ENCODE measurements around the gene MAML3. TPM values are rescaled to one million over a fixed set of nuclear protein-coding genes. Genes with fewer than 3 reads are reported as not detected.

The MAML3 gene
- total RNA-seq, 1 donor from 2014 or later, result 7.3 TPM

DNA sequence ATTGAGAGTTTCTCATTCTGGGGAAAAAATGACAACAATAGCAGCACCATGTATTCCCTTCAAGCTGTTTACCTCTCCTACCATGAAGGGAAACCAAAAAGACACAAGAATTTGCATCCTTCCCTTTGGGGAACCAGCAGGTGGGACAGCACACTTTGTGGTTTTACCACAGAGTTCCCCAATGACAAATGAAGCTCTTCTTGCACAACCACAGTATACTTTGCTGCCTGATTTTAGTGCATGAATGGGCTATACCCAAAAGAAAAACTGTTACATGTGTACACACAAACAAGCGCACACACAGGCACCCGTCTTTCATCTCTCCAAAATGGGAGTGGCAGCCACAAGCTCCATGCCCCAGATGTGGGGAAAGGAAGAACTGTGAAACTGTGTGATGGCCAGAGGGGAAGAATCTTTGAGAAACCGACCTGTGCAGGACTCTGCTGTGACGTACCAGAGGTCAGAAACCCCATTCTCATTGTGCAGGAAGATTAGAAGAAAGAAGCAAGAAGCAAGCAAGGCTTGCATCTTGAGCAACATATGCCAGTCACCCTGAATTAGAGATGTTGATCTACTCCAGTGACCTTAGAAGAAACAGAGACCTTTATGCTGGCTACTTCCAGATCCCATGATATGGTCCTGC lies 2.7 kb upstream of the MAML3 start:
- DNase-seq (ENCODE audit: low spot score), result no peak

DNA sequence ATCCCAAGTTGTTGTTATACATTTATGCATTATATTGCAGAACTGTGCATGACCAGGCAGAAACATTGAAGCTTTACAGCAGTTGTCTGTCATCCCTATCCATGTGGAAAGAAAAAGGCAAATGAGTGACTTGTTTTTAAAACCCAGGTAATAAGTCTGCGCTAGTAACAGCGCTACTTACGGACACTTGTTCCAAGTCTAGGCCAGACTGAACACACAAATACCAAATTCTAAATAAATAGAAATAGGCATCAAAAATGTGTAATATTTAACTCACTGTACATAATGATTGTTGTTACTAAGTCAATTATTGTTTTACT lies 548 bp upstream of the MAML3 start:
- no peak for DNase-seq (ENCODE audit: low spot score)

DNA sequence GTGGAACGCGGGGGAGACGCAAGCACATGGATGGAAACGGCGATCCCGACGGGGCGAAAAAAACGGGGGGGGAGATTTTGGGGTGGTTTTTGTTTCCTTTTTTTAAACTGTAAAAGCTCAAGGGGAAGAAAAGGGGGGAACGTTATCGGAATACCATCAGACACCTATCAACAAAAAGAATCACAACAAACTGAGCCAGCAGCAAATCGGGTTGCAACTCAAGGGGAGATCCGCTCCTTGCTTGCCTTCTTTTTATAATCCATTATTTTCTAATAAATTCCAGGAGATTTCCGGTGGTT lies 616 bp downstream of the MAML3 start:
- DNase-seq (ENCODE audit: low spot score), result no peak

DNA sequence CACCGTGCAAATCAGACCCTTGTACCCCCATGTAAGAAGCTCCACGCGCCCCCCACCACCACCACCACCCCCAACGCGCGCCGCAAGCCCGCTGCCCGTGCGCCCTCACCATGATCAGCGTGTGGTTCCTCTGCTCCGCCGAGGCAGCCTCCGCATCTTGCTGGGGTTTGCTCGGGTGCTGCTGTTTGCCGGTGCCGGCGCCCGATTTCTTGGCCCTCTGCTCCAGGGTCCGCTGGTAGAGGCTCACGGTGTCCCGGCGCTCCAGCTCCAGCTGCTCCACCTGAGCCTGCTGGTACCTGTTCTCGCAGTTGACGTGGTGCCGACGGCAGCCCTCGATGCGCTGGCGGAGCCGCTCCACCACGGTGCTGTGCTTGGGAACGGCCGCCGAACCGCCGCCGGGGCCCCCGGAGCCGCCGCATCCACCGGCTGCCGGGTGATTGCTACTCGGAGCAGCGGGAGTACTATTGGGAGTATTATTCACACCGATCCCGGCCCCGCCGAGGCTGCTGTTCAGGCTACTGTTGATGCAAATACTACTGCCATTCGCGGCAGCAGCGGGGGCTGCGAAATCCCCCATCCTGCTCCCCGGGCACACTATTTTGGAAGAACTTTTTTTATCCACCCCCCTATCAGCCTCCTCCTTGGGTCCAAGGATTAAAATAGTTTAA lies 1.1 kb downstream of the MAML3 start:
- peak; percentile 90 for DNase-seq (ENCODE audit: low spot score)

DNA sequence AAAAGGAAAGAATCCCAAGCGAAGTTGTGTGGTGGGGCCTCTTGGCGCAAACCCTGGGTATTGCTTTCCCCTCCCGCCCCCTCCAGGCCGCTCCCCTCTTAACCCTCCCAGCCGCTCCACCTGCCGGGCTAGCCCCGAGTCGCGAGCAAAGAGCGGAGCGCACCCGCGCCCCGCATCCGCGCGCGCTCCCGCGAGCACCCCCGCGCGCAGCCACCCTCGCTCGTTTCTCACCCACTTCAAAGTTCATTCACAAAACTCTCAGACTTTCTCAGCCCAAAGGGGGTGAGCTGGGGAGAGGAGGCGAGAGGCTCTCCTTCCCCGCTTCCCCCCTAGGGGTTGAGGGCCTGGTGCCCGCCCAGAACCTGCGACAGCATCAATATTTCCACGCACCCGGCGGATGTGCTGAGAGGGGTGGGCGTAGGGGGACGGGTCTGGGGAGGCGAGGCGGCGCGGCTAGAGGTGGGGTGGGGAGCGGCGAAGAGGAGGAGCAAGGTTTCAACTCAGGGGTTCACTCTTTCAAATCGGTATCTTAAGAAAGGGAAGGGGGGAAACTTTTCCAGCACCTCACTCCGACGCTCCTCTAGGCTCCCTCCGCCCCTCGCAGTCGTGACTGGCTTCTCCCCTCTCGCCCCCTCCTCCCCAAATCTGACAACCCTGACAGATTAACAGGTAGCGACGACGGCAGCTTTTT lies 1.8 kb downstream of the MAML3 start:
- peak; percentile 91 for DNase-seq (ENCODE audit: low spot score)

DNA sequence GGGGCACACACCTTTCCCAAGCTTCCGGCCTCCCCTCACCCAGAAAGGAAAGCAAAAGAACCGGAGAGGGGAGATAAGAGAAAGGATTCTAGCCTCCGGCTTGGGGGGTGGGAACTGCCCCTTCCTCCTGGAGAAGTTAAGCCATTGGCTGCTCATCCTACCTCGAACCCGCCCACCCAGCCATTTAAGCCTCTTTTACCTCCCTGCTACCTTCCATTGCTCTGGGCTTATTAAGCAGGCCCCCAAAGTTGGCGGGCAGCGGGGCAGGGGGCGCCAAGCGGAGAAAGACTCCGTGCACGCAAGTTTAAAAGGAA lies 2.3 kb downstream of the MAML3 start:
- no peak for DNase-seq (ENCODE audit: low spot score)

DNA sequence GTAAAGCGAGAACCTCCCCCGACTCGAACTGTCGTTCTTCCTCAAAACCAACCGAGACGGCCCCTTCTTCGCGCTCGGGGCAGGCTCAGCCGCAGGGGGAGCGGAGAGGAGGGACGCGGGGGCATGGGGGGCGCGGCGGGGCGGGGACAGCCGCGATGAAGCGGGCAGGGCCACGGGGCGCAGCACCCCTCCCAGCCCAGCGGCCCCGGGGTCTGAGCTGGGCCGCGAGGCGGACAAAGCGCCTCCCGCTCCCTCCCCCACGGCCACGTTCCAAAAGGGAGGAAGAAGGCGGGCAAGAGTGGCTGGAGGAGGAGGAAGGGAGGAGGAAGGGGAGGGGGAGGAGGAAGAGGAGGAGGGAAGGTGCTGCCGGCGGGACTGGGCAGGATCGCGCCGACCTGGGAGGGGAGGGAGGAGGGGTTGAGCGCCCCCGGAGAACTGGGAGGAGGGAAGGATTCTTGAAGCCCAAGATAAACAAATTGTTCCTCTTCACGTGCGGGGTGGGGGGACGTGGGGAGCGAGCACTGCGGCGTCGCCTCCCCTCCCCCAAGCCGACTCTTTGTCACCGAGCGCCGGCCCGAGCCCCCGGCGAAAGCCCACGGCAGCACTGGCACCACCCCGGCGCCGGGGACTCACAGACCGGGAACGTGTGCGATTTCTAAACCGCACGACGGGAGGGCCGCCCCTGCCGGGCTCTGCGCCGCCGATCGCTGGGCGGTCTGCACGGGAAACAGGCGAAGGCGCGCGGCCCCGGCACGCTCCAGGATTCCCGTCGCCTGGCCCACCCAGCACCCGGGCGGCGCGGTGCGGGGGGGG lies 2.9 kb downstream of the MAML3 start:
- DNase-seq (ENCODE audit: low spot score), result peak; percentile 93

DNA sequence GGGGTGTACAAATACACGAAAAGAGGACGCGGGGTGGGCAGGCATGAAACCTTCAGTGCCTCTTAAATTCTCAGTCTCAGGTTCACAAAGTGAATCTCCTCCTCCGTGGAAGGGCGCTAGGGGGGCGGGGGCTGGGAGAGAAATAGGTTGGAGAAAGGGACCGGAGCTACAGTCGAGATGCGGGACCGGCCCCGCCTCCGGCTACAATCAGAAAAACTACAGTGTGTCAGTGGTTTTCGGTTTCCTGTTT lies 3.4 kb downstream of the MAML3 start:
- DNase-seq (ENCODE audit: low spot score), result no peak

DNA sequence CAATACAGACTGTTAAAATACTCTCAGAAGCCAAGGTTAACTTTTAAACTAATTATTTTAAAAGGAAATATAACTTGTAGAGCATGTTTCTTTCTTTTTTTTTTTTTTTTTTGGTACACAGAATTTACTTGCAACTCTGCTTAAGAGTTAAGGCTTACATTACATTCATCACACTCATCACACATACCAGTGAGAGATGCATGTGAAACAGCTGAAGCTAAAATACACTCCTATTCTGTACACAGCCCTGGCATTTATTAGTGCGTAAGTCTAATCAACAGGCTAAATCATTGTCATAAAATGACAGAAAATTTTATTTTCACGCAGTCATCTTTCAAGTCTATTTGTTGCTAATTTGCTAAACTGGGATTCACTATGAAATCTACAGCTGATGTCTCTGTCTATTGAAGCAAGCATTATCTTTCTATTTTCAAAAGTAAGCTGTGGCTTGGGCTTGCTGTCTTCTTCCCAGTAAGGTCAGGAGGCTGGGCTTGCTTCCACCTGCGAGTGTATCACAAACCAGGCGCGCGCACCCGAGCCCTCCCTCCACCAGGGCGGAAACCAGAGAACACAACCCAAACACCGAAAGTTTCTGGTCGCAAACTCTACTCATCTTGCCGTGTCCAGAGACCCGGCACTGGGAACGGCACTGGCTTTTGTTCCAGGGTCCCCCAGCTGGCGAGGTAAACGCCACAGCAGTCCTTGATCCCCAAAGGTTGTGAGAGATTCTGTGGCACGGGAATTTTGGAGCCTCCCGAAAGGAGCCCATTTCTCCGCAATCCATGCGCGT lies 3.9 kb downstream of the MAML3 start:
- DNase-seq (ENCODE audit: low spot score), result no peak

DNA sequence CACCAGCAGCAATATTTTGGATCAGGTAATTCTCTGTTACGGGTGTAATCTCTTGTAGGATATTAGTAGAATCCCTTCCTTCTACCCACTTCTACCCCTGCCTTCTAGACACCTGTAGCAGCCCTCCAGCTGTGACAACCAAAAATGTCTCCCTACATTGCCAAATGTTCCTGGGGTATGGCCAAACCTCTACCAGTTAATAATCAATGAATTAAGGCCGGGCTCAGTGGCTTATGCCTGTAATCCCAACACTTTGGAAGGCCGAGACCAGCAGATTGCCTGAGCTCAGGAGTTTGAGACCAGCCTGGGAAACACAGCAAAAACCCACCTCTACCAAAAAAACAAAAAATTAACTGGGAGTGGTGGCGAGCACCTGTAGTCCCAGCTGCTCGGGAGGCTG lies 9.9 kb downstream of the MAML3 start:
- DNase-seq (ENCODE audit: low spot score), result no peak

DNA sequence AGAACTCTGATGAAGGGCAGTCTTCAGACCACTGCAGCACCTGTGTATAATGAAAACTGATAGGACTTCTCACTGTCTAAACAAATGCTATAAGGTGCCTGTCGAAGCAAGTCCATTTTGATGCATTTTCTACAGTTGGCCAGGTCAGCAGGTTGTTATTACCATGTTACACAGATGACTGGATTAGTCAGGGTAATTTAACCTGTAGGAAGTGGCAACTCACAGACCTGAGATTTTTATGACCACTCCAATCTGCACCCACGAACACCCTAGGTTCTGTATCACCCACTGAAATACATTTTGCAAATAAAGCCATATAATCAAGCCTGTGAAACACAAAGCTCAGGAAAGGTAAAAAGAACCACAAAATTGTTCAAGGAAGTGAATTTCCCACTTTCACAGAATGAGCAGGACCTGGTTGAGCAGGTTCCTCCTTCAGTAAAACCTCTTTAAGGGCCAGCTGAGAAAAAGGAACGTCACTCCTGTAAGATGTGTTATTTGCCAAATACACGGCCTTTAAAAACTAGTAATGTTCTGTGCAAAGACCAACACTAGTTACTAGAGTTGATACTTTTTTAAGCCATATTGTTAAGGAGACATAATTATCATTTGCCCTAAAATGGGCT lies 12.7 kb downstream of the MAML3 start:
- no peak for DNase-seq (ENCODE audit: low spot score)

DNA sequence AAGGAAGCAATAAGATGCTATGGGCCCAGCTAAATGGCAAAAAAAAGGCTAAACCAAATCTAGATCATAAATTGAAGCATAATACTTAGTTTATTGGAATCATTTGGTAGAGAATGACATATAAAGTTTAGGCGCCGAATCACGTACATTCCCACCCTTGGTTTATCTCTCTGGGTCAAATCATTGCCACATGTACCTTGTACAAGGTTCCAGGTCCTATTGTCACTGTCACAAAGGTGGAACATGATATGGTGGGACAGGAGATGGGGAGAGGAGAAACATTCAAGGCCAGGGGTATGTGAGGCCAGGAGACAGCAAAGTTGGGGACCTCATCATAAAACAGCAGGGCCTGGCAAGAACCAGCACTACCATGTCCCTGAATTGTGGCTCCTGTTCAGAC lies 13.4 kb downstream of the MAML3 start:
- no peak for DNase-seq (ENCODE audit: low spot score)

DNA sequence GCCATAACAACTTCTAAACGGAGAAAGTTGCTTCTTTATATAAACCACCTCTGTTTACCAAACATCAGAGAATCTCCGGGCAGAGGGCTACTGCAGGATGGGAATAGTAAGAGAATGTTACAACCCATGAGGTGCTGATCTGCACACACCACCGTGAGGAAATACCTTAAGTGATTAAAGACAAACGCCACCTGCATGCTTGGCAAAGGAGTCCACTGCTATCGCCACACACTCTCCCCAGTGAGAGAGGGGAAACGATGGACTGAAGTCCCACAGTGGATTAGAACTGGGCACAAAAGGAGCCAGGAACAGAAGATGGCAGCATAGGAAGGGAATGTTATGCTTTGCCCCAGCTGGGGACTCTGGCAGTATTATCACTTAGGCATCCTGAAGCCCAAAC lies 15.6 kb downstream of the MAML3 start:
- no peak for DNase-seq (ENCODE audit: low spot score)

DNA sequence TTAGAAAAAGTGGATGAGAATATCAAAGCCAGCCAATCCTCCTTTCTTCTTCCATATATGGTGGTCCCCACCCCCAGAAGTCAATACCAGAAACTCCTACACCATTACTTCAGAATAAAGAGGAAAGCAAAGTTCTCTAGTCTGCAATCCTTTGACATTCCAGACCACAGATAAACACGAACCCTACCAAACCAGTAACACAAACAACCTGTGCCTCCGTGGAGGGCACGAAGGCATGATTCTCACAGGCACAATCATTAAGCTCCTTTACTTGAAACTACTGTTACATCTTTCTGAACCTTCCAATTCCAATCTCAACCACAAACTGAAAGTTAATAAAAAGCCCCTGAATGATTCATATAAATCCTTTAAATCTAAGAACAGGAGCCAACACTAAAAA lies 16.3 kb downstream of the MAML3 start:
- DNase-seq (ENCODE audit: low spot score), result no peak

DNA sequence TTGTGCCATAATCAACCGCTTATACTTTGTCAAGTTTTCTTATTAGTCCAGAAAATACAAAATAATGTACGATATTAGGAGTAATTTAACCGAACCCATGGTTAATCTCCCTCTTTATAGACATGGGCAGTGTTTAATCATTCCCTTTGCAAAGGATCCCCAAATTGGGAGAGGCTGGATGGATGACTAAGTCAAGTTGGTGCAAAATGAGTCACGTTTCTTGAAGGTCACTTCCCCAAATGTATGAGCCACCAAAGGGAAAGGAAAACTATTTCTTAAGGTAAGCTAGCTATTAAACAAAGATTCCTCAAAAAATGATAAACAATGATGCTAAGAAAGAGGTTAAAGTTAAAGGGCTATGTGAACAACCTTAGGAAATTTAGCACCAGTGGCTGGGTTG lies 17.5 kb downstream of the MAML3 start:
- DNase-seq (ENCODE audit: low spot score), result no peak

DNA sequence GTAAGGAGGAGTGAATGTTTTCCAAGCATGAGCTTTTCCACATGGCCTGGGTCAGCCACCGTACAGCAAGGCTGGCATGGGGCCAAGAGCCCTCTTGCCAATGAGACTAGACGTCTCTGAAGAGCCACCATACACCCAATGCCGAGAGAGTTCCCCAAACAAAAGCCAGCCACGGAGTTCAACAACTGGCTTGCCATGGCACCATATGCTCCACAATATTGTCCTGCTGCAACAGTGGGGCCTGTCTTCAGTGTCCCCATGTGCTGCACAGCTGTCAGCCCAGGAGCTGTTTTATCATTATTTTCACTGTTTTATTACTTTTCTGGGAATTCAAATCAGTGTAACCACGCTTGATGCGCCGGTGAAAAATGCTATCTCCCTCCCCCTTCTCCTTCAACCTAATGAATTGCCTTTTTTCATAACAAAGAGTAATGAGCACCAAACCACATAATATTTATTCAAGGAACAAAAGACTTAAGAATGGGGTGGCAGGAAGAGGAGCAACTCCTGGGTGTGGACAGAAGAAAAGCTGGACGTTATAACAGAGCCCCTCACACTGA lies 18.4 kb downstream of the MAML3 start:
- no peak for DNase-seq (ENCODE audit: low spot score)

DNA sequence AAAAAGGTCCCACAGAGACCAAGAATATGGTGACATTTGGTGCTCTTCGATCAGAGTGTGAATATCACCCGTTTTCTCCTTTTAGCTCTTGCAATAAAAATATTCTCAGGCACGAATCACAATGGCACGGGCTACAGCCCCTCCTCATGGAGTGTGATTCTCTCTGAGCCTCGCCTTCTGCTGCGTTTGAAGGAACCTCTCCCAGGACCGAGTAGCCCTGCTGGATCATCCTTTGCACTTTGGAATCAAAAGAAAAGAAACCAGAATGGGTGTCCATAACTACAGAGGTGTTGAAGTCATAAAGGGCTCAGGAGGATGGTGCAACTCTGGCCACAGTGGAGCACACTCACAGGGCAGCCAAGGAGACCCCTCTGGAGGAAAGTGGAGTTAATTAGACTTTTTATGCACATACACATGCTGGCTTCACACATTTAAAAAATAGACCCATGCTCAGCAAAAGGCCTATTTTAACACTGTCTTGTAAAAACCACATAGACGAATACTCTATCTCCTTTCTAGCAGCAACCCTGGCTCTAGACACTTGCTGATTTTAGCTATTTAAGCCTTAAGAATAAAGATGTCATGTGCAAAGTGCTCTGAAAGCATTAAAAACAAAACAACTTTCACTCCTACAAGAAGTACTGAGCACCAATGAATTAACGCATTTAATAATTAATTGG lies 19.1 kb downstream of the MAML3 start:
- no peak for DNase-seq (ENCODE audit: low spot score)

DNA sequence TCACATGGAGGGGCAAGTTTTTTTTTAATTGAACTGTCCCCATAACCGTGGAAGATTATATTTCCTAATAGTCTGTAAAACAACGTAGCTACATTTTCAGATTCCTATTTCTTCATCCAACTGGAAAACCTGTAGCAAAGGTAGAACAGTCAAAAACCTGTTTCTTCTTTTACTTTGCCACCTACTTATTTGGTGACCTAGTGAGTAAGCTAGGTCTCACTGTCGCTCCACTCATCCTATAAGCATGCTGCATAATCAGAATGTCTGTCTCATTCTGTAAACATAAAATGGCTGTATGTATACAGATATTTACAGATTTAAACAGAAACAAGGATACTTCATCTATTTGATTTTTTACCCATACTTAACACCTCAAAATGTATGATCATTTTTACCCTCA lies 20.4 kb downstream of the MAML3 start:
- DNase-seq (ENCODE audit: low spot score), result no peak

DNA sequence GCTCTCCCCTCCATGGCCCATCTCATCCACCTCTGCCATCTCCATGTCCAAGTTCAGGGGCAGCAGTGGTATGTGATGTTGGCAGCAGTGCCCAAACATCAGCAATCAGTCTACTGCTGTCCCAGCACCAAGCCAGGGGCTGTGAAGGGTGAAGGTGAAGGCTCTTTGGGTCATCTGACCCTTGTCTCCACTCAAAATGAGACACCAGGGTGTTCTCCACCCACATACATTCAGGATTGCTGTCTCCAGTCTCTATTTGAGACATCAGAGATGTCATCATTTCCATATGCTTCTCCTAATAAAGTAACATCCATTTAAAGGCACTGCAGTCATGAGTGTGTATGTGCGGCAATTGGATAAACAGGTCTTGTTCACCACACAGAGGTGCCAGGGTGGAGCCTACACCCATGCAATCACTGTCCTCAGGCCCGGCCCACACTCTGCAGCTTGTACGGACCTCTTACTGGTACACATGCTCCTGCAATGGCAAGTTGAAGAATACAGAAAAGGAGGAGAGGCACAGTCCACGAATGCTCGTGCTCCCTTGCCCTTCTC lies 22.2 kb downstream of the MAML3 start:
- DNase-seq (ENCODE audit: low spot score), result no peak

DNA sequence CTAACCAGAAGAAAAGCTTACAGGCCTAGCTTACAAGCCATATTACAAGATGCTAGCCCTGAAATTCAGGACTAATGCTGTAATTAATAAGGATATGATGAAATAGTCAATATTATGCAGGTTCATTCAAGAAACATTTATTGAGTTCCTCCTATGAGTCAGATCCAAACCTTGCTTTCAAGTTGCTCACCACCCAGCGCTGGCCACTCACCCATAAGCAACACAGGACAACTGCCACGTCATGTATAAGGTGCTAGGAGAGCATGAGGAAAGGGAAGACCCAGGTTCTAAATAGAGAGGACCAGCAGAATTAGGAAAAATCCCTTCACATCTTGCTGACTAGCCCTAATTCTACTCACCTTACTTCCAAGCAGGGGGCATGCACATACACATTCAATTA lies 23.3 kb downstream of the MAML3 start:
- DNase-seq (ENCODE audit: low spot score), result no peak
